Upper lobe of right lung (tissue), 1 donor: ENCODE measurements around the gene RAB29. TPM values are rescaled to one million over a fixed set of nuclear protein-coding genes. Genes with fewer than 3 reads are reported as not detected.

Experiments
- ATAC-seq: fragments of 200-7000 bp; cut with Tn5 transposase; one replicate; pipeline ENCODE4 v1.9.1; 2020; ENCODE audit warnings: mild to moderate bottlenecking, moderate library complexity
- DNase-seq: peaks from one replicate; pipeline ENCODE4 v3.0.0-alpha.2; 2020
- H3K27ac ChIP-seq: fragments of 200-600 bp; one replicate; pipeline ENCODE4 v1.8.0; 2022
- H3K27me3 ChIP-seq: fragments of 200-600 bp; one replicate; pipeline ENCODE4 v1.8.0; 2022; ENCODE audit warnings: mild to moderate bottlenecking
- H3K36me3 ChIP-seq: fragments of 200-600 bp; one replicate; pipeline ENCODE4 v1.8.0; 2022
- H3K4me1 ChIP-seq: fragments of 200-600 bp; one replicate; pipeline ENCODE4 v1.8.0; 2022
- H3K4me3 ChIP-seq: fragments of 200-600 bp; one replicate; pipeline ENCODE4 v1.8.0; 2022; ENCODE audit warnings: mild to moderate bottlenecking
- H3K9me3 ChIP-seq: fragments of 200-600 bp; one replicate; pipeline ENCODE4 v1.8.0; 2022
- CTCF ChIP-seq: fragments of 200-600 bp; IDR thresholded peaks from one replicate; pipeline ENCODE4 v1.8.0; 2022; ENCODE audit warnings: antibody characterized with exemption
- intact Hi-C: fragments of 100-400 bp; cut with DNase I; formaldehyde crosslinking; loops from one replicate; pipeline ENCODE4 v1.11.0; 2022
- total RNA-seq: library from RNA; stranded (reverse); fragmentation: NEBNext Ultra II Directional; extraction: Animal tissue kit (Norgen Biotek cat#: 25700); gene quantifications from one replicate; pipeline ENCODE4 v1.2.1, GENCODE V29; 2021
- donor health status: DM: no; HTN: yes; CAD: no; lungs with severe emphysema.

Gene RAB29
- total RNA-seq, 1 donor from 2014 or later: 24.7 TPM

- intact Hi-C loops: no loop called here
- Histone ChIP-seq H3K27ac (no peak overlapping the region), H3K4me1 (peaks cover 11% of the 10 kb centered on the region), H3K9me3 (no peaks in the 10 kb centered on the region), H3K27me3 (no peaks in the 10 kb centered on the region), H3K36me3 (peaks cover 41% of the 10 kb centered on the region), H3K4me3 (no peak overlapping the region)
- no peak for TF ChIP-seq CTCF
- DNase-seq (no peak), ATAC-seq (peak; percentile 54)
Observed at GRCh38 chr1:205800981-205801703, 25.9 kb upstream of the RAB29 start.

- ATAC-seq (peak; percentile 18), DNase-seq (no peak)
- Histone ChIP-seq H3K36me3 (peaks cover 48% of the 10 kb centered on the region), H3K9me3 (no peaks in the 10 kb centered on the region), H3K4me3 (no peak overlapping the region), H3K4me1 (peaks cover 4% of the 10 kb centered on the region), H3K27ac (no peak overlapping the region), H3K27me3 (no peaks in the 10 kb centered on the region)
- intact Hi-C loops: no loop called here
- TF ChIP-seq CTCF: no peak
Observed at GRCh38 chr1:205800427-205800826, 25.1 kb upstream of the RAB29 start.

GRCh38 chr1:205798577-205798976 lies 23.3 kb upstream of the RAB29 start:
- no peak overlapping the region for H3K27ac ChIP-seq
- H3K4me3 ChIP-seq: no peak overlapping the region
- intact Hi-C loops: loop anchor here (5.0 to 10.0 kb wide), 2 partner anchors 116 to 179 kb away; no protein-coding TSS in a partner anchor
- no peaks in the 10 kb centered on the region for H3K27me3 ChIP-seq
- H3K36me3 ChIP-seq: peaks cover 66% of the 10 kb centered on the region
- DNase-seq: no peak
- TF ChIP-seq CTCF: no peak
- H3K4me1 ChIP-seq: no peaks in the 10 kb centered on the region
- H3K9me3 ChIP-seq: no peaks in the 10 kb centered on the region
- ATAC-seq: no peak

GRCh38 chr1:205797168-205797567 lies 21.9 kb upstream of the RAB29 start:
- Histone ChIP-seq H3K4me3 (no peak overlapping the region), H3K27me3 (no peaks in the 10 kb centered on the region), H3K36me3 (peaks cover 76% of the 10 kb centered on the region), H3K27ac (no peak overlapping the region), H3K4me1 (no peaks in the 10 kb centered on the region), H3K9me3 (no peaks in the 10 kb centered on the region)
- intact Hi-C loops: loop anchor here (5.0 to 10.0 kb wide), 2 partner anchors 118 to 180 kb away; no protein-coding TSS in a partner anchor
- TF ChIP-seq CTCF: no peak
- no peak for DNase-seq
- no peak for ATAC-seq

GRCh38 chr1:205794011-205794730 lies 18.9 kb upstream of the RAB29 start:
- H3K4me1 ChIP-seq: no peaks in the 10 kb centered on the region
- DNase-seq: no peak
- no peak for ATAC-seq
- no peak overlapping the region for H3K27ac ChIP-seq
- intact Hi-C loops: loop anchor here (10.0 kb wide), 1 partner anchor 121 kb away; no protein-coding TSS in a partner anchor
- no peaks in the 10 kb centered on the region for H3K9me3 ChIP-seq
- no peak for TF ChIP-seq CTCF
- no peaks in the 10 kb centered on the region for H3K27me3 ChIP-seq
- H3K4me3 ChIP-seq: no peak overlapping the region
- peaks cover 81% of the 10 kb centered on the region for H3K36me3 ChIP-seq
